KBM-7 (cell line): ENCODE data around the gene CPED1.
"Not testable (repeated sequence)": the region's sequence is repeated elsewhere in the genome, so short reads cannot be mapped to it uniquely, and the experiment has no call there.

ENCODE experiments used
- DNase-seq: peaks from one replicate; pipeline ENCODE4 v3.0.0-alpha.2; 2015
- in situ Hi-C: fragments of 300-500 bp; cut with MboI; formaldehyde crosslinking; loops from 2 replicates; pipeline ENCODE4 v1.14.3; 2020; ENCODE audit warnings: low sequenced_read_pairs, low pct_unique_long_range_greater_than_20kb, mixed read lengths

Gene CPED1

GRCh38 chr7:121032645-121033460, 44.3 kb downstream of the CPED1 start:
- in situ Hi-C loops, result no loop called here
- no peak for DNase-seq

DNA sequence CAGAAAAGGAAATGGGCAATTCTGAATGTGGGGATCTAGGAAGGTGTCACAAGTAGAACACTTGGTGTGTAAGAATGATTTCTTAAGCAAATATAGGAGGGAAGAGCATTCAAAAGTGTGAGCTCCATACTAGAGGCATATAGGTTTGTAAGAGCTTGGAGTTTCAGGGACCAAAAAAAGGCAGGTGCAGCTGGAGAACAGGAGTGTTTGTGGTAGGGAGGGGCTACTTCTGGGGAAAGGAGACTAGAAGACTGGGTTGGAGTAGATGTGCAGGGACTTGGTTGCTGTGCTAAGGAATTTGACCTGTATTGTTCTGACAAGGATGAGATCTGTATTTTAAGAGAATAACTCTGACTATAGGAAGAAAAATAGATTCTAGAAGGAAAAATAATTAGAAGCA, 46.4 kb downstream of the CPED1 start:
- DNase-seq, result no peak
- in situ Hi-C loops, result no loop called here

- in situ Hi-C loops, DNase-seq: not testable (repeated sequence)
Measured at GRCh38 chr7:121036776-121037175, 48.3 kb downstream of the CPED1 start.

GRCh38 chr7:121037329-121037728, 48.8 kb downstream of the CPED1 start:
- in situ Hi-C loops, result not testable (repeated sequence)

DNA sequence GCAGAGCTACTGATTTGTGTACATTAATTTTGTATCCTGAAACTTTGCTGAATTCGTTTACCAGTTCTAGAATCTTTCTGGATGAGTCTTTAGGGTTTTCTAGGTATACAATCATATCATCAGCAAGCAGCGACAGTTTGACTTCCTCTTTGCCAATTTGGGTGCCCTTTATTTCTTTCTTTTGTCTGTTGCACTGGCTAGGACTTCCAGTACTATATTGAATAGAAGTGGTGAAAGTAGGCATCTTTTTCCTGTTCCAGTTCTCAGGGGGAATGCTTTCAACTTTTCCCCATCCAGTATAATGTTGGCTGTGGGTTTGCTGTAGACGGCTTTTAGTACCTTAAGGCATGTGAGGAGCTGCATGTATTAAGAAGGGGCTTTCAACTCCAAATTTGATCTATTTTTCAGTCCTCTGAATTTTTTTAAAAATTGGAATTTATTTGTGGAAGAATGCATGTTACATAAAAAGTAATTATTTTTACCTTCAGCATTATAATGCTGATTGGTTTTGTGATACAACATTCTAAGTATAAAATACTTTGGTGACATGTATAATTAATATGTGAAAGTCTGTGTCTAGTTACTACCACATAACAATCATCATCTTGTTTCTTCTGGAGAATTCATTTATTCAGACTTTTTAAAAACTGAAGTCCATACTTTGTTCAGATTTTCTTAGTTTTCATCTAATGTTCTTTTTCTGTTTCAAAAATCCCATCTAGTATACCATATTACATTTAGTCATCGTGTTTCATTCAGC, 49.6 kb downstream of the CPED1 start:
- no peak for DNase-seq
- in situ Hi-C loops, result no loop called here

More at GRCh38 chr7:121037329-121037728, 48.8 kb downstream of the CPED1 start:
- DNase-seq, result not testable (repeated sequence)

DNA sequence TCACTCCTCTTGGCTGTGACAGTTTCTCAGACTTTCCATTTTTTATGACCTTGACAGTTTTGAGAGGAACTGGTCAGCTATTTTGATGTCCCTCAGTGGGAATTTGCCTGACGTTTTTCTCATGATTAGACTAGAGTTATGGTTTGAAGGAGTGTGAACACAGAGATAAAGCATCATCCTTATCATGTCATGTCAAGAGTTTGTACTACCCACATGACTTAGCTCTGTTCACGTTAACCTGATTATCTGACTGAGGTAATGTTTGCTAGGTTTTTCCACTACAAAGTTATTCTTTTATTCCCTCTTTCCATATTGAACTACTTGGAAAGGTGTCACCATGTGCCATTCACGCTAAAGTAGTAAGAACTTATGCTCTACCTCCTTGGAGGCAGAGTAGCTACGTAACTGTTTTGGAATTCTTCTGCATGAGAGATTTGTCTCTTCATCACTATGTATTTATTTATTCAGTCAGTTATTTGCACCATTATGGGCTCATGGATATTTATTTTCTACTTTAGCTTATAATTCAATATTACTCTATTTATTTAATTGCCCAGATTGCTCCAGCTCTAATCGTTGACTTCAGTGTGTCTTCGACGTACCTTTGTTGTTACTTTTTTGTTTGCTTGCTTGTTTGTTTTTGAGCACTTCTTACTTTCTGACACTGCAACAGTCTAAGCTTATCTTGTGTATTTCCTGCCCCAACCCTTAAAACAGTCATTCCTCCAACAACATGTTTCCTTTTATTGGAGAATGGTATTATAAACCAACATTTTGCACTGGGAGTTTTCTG, 50.4 kb downstream of the CPED1 start:
- no peak for DNase-seq
- in situ Hi-C loops, result no loop called here

- DNase-seq, result no peak
- in situ Hi-C loops, result no loop called here
Measured at GRCh38 chr7:121039510-121039822, 51.0 kb downstream of the CPED1 start.

- in situ Hi-C loops, result no loop called here
- no peak for DNase-seq
Measured at GRCh38 chr7:121039994-121040393, 51.5 kb downstream of the CPED1 start.

DNA sequence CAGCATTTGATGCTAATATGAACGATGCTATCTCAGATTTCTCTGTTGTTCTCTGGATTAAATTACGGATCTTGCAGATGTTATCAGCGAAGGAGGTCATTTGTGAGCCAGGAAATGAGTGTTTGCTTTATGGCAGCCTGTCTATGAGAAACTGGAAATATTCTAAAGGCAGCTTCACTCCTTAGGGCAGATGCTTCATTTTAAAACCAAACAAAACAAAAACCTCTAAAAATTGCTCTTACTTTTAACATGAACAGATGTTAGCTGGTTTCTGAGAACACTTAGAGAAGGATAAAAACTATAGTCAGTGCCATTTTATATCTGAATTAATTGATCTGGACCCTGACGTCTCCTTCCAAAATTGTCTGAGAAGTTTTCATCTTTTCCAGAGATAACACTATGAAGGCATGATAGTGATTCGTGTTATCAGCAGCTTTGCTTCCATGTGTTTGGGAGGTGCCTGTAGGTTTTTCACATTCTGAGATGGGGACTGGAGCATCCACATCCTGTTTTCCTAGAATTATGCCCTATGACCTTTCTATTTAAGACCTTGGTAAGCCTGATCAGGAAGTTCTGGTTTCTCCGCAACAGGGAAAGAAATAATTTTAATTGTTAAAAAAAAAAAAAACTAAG, 53.1 kb downstream of the CPED1 start:
- in situ Hi-C loops, result no loop called here
- peak; percentile 15 for DNase-seq

DNA sequence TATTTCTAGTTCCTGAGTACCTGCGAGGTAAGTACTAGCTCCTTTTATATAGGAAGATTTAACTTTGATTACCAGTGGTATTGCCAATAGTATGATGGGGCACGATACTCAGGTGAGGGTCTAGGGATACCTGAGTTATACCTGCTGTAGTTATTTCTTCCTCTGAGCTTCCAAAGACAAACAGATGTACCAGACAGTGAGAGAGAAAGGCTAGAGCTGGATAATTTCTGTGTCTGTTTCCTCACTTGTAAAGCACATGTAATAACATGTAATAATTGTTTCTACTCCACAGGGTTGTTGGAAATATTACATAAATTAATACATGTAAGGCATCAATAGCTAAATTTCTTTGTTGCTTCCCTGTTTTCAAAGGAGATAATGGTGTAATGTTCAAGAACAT, 53.7 kb downstream of the CPED1 start:
- in situ Hi-C loops, result no loop called here
- no peak for DNase-seq

- in situ Hi-C loops, result no loop called here
- DNase-seq, result no peak
Measured at GRCh38 chr7:121042899-121043298, 54.4 kb downstream of the CPED1 start.

GRCh38 chr7:121043314-121044234, 55.1 kb downstream of the CPED1 start:
- in situ Hi-C loops, result no loop called here
- no peak for DNase-seq

DNA sequence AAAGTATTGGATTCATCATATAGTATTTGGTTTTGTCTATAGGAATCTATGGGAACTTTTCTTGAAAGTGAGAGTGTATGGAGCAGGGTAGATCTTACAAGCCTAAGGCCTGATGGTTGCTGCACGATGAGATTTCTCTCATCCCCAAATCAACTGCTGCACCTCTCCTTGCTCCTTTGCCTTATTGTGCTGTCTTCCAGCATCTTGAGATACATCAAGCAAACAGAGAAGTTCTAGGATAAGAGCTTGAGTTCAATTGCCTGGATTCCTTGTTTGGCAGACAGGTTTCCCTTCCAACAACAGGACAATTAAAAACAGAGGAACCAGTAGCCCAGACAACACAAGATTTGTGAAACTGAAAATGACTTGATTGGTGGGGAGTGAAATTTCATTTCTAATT, 56.6 kb downstream of the CPED1 start:
- in situ Hi-C loops, result no loop called here
- no peak for DNase-seq

GRCh38 chr7:121046009-121046408, 57.5 kb downstream of the CPED1 start:
- DNase-seq, result no peak
- in situ Hi-C loops, result no loop called here

GRCh38 chr7:121046893-121047468, 58.5 kb downstream of the CPED1 start:
- DNase-seq, result no peak
- in situ Hi-C loops, result no loop called here

DNA sequence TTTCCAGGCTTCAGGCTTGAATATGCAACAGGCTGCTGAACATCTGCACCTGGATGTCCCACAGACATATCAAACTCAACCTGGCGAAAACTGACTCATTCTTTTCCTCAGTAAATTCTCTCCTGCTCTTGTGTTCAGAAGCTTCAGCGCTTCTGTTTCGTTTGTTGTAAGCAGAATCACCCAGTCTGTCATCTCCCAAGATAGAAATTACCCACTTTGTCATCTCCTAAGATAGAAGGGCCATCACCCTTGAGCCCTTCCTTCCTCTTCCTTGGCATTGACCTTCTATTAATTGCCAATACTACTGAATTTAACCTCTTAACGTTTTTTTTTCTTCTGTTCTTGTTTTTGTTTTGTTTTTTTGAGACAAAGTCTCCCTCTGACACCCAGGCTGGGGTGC, 59.7 kb downstream of the CPED1 start:
- in situ Hi-C loops, result no loop called here
- DNase-seq, result no peak

DNA sequence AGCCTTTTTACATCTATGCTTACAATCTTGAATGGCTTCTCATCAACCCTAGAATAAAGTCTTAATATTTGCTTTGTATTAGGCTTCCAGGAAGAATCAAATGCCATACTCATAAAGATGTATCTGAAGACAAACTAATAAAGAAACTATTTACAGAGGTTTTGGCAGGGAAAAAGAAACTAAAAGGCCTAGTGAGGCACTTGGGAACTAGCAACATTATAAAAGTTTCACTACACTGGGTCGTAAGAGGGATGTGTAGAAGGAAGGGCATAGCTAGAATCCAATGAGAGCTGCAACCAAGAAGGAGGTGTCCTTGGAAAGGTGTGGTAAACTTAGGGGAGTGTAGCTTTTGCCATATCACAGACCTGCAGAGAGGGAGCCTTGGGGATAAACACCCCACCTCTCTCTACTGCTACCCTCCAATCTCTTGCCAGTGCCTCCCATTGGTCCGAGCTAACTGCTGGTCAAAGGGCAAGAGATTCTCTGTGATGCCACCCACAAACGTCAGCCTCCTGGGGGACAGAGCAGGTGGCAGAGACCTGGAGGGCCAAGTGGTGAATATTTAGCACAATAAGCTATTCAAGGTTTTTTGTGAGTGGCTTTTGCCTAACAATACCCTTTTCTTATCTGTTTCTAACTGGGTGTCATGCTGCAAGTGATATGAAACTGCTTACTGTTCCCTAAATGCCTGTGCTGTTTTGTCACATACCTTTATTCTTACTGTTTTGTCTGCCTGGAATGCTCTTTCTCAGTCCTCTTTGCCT, 60.7 kb downstream of the CPED1 start:
- DNase-seq, result no peak
- in situ Hi-C loops, result no loop called here
